HG03520 (cell line): ENCODE results near the gene KRT8.
"Not testable (repeated sequence)": the region's sequence is repeated elsewhere in the genome, so short reads cannot be mapped to it uniquely, and the experiment has no call there.

Experiments used
- ATAC-seq: cut with Tn5 transposase; IDR thresholded peaks from one replicate; pipeline ENCODE4 v1.9.1; 2021; ENCODE audit warnings: mild to moderate bottlenecking, moderate library complexity; ENCODE audit not compliant: unreplicated experiment

KRT8 gene

DNA sequence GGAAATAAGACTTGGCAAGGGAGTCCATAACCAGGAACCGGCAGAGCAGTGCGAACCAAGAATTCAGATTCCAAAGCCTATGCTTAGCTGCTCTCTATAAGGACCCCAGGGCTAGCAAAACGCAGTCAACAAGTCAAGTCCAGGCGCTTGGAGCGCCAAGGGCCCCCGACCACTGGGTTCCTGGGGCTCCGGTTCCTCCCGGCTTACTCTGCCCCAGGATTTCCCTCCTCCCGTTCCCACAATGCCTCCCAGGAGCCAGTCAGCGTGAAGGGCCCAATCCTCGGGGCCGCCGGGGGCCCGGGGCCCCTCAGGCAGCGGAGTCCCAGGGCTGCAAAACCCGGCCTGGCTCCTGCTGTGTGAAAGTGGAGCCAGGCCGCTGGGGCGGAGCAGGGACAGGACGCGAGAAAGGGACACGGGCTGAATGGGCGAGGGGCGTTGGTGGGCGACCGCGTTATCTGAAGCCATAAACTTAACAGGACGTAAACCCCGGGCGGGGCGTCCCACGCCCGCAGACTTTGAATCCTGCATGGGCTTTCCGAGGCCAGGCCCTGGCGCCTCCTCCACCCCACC lies 1.5 kb downstream of the KRT8 start:
- no peak for ATAC-seq

DNA sequence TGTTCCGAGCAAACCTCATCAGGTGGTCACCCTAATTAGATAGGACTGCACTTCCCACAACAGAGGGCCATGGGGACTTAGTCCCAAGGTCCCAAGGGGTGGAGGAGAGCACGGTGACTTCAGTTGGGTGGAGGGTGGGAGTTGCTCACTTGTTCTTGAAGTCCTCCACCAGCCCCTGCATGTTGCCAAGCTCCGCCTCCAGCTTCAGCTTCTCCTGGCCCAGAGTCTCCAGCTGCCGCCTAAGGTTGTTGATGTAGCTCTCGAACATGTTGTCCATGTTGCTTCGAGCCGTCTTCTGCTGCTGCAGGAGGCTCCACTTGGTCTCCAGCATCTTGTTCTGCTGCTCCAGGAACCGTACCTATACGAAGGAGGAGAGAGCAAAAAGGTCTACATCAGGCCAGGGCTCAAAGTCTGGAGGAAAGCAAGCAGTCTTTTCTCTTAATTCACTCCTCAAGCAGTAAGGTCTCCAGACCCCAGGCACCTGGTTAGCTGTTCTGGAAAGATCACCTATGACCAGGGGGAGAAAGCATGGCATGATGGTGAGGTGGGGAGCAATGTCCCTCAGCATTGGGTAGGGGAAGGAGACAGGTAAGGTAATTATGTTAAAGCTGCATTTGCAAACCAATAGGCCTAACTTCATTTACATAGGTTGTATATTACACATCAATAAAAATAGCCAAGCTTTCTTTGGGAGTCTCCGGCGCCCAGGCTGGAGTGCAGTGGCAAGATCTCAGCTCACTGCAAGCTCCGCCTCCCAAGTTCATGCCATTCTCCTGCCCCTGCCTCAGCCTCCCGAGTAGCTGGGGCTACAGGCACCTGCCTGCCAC lies 2.9 kb downstream of the KRT8 start:
- ATAC-seq: no peak

DNA sequence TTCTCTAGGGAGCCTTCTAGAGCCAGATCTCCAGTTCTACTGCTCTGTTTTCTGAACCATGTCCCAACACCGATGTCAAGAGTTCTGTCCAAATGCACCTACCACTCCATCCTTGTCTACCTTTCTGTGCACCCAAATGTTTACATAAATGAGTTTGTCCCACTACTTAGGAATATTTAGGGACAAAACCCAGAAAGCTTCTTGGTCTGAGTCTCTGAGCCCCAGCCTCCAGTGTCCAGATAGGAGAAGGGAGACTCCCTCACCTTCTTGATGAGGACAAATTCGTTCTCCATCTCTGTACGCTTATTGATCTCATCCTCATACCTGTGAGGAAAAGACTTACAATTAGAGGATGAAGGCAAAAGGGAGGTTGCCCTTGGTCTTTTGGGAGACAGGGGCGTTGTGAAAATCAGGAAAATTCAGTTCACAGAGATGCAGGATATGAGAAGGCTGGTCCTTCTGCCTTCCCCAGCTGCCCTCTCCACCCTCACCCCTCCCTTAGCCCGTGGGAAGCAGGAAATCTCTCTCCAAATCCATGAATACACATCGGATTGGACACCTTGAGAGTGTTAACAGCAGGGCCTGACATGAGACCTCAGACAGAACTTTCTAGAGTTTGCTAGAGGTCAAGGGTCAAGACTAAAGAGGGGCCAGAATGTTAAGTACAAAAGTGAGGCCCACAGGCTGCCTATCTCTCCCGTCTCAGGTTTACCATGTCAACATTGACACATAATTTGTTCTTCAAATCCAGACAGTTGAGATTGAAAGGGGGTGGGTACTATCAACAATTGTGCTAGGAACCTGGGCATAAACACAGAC lies 3.8 kb downstream of the KRT8 start:
- ATAC-seq: no peak

DNA sequence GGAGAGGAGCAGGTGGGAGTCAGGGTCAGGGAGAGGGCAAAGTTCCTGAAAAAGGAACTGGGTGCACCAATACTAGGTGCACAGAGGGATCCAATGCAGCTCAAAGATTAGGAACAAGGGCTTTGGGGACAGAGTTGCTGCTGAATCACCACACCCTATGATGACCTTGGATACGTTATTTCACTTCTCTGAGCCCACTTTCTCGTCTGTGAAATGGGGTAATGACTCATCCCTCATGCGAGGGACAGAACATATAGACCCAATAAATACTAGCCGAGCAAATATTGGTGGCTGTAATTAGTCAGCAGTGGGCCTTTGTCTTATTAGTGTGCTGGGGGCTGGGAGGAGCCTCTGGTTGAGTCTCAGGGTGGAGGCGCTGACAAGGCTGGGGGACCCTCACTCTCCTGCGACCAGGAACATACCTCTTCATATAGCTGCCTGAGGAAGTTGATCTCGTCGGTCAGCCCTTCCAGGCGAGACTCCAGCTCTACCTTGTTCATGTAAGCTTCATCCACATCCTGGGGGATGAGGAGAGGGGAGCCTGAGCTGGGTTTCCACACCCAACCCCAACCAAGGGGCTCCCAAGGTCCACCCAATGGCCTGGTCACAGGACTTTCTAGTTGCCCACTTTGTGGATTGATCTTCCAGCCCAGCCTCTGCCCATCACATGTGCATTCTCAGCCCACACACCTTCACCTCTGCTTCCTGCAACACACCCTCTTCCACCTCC lies 4.5 kb downstream of the KRT8 start:
- no peak for ATAC-seq

DNA sequence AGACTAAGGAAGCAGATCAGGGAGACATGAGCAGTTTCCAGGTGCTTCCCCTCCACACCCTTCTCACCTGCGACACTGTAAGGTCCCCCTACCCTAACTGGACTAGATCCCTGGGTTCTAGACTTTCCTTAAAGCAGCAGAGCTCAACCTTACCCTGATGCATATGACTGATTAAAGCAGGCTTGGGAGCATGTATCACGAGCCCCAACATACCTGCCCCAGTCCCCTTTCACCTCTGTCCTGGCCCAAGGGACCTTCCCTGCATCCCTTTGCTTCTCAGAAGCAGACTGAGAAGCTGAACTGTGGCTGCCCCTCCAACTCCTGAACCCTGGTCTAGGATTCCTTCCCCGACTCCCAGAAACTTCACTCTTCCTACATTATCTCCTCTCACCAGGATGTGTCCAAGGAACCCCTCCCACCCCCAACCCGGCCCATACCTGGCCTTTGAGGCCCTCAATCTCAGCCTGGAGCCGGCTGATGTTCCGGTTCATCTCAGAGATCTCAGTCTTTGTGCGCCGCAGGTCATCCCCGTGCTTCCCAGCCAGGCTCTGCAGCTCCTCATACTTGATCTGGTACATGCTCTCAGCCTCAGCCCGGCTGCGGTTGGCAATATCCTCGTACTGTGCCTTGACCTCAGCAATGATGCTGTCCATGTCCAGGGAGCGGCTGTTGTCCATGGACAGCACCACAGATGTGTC lies 5.4 kb downstream of the KRT8 start:
- no peak for ATAC-seq

DNA sequence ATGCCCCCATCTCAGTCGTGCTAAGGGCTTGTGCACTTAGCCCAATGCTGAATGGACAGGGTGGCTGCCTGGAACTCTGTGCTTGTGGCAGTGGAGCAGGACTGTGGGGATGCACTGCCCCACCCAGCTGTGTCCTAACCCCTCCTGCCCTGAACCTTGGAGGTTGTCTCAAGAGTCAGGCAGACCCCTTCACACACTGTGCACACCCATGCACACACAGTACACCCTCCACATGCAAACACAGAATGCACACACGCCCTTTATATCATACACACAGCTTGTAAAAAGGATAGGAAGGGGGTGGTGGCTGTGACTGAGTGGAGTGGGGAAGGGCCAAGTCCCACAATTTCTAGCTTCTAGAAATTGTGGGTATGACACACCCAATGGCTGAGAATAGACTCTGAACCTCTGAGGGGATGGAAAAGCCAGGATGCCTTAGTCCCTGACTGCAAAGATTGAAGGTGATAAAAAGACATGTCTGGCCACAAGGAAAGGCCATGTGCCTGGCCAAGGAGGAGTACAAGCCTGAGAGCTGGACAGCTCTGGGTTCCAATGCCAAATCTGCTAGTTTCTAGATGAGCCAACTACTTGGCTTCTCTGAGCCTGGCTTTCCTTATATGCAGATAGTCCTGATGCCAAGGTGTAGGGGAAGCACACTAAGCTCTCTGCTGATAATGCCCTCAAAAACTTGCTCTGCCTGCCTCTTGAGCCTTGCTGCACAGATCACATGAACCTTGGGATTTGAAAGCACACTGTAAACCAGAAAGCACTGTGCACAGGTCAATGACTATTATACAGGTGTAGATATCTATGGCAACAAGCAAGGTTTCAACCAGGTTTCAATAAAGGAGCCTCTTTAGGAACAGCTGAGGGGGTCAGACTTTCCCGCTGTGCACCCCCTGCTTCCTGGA lies 8.4 kb downstream of the KRT8 start:
- ATAC-seq: no peak

DNA sequence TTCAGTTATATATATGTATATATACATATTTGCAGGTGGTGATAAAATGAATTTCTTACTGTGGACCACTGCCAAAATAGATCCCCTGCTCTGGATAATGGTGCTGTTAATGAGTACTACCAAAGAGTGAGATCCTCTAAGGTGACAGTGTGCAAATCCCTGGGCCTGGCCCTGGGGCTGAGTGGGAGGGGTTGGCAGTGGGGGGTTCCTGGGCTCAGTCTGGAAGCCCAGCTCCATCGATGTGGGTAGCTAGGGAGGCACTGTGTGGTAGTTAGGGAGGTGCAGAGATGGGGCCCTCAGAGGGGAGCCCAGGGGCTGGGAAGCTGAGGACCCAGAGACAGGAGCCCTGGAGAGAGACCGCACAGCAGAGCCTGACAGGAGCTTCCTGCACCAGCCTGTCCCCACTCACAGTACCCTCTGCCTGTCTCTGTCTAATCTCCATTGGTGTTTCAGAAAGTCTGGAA lies 9.1 kb downstream of the KRT8 start:
- ATAC-seq: no peak

DNA sequence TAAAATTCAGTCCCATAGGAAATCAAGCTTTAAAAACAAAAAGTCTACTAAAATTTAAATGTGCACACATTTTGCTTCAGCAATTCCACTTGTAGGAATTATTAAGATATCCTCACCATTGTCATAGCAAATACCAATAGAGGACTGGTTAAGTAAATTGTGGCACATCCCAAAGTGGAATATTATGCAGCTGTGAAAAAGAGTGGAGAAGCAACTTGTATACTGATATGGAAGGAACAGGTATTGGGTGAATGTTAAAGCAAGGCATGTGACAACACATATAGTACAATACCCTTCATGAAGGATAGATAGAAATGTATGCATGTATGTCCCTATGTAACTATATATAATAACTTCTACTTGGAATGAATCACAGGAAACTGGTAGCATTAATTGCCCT lies 11.9 kb downstream of the KRT8 start:
- ATAC-seq: no peak

DNA sequence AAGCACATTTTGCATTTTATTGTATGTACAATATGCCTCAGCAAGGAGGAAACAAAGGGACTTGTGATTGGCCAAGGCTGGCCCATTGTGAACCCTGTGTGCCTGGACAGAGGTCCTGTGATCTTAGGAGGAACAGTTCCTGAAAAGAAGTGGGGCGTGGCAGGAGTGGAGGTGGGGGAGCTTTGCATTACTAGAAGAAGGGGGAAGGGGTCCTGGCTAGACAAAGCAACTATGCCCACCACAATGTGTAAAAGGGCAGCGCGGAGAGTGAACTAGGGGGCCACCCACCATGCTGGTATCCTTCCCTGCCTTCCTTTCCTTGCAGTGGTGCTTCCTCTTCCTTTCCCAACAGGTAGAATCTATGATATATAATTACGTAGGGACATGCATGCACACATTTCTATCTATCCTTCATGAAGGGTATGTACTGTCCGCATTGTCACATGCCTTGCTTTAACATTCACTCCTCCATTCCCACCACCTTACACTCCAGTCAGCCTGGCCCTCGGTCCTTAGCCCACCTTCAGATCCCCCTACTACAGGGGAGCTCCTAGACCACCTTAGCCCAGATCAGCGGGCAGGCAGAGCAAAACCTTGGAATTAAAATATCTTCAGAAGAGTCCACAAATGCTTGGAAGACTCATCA lies 12.5 kb downstream of the KRT8 start:
- ATAC-seq: no peak

DNA sequence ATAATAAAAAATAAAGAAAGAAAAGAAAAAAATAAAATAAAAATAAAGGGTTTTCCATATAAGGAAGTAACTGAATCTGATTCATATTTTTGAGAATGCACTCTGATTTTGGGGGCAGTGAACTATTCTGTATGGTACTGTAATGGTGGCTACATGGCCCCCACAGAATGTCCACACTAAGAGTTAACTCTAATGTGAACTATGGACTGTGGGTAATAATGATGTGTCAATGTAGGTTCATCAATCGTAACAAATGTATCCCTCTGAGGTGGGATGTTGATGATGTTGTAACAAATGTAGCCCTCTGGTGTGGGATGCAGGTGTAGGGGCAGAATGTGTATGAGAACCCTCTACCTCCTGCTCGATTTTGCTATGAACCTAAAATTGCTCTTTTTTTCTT lies 13.8 kb downstream of the KRT8 start:
- ATAC-seq: no peak

DNA sequence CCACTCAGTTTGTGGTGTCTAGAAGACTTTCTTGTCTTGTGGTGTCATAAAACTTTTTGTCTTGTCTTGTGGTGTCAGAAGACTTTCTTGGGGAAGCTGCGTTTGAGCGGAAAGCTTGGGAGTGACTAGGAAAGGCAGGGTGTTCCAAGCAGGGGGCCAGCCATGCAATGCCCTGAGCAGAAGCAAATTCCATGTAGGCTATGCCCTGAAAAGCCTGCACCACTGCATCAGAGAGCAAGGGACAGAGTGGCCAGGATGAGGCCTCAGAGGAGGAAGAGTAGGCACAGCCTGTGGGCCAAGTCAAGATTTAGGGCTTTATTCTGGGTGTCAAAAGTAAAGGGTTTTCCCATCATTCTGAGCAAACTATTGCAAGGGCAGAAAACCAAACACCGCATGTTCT lies 14.5 kb downstream of the KRT8 start:
- ATAC-seq: no peak

DNA sequence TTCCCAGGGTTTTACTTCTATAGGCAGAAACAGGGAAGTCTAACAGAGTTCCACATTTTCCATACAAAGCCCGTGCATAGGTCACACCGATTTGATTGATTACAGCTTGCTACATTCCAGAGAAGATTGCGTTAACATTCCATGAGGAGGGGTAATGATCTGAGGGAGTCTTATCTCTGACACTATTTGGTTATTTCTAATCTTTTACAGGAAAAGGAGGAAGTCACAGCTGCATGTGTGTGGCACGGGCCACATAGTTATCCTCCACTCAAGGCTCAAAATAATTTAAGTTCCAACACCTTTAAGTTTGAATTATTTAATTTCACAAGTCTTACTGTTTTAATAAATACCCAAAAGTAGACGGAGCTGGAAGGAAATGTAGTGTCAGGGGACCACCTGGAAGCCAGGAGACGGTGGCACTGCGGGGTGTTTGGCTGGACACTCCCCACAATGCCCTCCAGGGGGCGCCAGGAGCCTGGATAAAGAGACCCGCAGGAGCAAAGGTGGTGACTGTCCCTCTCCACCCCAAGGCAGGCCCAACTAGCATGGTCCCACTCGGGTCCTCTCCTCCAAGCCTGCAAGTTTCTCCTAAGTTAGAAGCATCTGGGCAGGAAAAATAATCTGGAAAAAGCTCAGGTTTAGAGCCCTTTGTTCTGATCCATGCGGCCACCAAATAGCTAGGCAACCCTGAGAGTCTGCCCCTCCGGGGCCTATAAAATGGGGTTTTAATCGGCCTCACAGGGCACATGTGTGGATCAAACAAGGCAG lies 20.2 kb downstream of the KRT8 start:
- no peak for ATAC-seq

DNA sequence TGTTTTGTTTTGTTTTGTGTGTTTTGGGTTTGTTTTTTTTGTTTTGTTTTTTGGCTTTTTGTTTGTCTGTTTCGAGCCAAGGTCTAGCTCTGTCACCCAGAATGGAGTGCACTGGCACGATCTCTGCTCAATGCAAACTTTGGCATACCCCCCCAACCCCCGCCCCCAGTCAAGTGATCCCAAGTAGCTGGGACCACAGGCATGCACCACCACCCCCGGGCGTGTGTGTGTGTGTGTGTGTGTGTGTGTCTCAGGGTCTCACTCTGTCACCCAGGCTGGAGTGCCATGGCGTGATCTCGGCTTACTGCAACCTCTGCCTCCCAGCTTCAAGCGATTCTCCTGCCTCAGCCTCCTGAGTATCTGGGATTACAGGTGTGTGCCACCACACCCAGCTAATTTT lies 24.4 kb downstream of the KRT8 start:
- not testable (repeated sequence) for ATAC-seq

DNA sequence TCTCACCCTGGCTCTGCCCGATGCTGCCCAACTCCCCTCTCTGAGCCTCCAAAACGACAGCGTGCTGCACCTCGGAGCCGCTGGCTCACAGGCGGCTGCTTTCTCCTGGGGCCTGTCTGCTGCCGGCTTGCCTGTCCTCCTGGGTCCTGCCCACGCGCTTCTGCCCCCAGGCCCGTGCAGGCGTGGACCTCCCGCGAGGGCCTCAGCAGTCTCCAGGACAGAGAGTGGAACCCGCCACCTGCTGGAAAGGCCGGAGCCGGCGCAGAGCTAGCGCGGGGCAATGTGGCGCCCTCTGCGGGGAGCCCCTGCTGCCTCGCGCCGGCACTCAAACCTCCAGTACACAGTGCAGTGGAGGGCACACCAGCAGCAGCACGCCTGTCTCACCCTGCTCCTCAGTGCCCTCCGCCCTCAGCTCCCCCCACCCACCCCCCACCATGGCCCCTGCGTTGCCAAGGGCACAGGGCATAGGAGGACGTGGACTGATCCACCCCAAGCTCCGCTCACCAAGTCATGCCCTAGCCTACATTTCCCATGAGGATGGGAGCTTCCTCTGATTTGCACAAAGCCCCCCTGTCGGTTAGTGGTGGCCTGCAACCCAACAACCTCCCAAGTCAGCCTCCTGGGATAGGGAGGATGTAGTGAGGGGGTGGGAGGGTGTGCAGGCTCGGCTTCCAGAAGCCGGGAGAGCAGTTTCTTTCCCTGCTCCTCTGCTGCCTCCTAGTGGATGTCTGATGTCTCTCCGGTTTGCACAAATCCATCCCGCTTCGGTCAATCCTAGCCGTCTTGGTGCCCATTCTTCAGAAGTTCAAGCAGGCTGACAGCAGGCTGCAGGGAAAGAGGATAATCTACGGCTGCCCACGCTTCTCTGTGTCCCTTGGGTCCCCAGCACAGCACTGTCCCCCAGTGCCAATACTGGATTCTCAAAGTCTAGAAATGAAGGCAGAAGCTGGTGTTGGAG lies 25.2 kb downstream of the KRT8 start:
- no peak for ATAC-seq

DNA sequence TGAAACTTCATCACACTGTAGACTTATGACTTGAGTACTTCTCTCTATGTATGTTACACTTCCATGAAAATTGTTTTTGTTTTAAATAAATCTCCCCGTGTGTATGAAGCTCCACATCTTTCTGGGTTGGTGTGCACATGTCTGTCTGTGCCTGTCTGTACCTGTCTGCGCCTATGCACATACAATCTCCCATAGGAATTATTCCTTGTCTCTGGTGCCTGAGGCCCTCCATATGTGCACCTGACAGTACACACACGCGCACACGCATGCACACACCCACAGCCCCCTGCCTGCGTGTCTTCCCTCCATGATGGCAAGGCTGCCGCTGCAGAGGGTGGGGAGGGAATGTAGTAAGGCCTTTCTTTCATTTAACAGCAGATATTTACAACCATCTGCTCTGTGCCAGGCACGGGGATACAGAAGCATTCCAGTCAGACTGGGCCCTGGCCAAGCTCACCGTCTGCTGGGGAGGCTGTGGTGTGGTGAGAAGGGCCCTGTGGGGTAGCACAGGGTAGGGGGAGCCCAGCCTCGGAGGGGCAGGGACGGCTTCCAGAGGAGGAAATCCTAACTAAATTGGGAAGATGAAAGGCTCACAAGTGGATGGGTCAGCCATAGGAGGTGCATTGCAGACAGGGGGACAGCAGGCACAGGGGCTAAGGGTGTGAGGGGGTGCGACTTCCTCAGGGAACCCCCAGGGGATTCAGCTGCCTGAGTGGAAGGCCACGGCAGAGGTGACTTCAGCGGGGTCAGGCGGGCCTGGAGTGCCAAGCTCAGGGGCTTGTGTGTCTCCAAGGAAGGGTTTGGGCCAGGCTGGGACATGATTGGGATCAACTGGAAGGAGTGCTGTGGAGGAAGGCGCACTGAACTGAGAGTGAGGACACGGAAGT lies 26.1 kb downstream of the KRT8 start:
- no peak for ATAC-seq

DNA sequence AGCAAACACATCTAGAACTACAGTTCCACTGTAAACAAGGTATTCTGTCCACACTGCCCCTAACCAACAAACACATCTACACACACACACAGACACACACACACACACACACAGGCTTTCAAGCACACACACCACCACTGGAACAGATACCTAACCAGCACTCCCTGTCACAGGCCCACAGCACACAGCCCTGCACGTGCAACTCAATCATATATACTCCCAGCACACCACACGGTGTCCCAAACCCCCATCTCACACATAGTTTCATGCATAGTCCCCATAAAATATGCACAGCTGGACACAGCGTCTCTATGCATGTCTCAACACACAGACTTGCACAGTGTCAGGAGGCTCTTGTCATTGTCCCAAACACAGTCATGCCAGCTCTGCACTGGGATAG lies 27.6 kb downstream of the KRT8 start:
- no peak for ATAC-seq
